NCI-H82 treated with DMSO at 0.1 percent for 48 hours (cell line): ENCODE measurements around the gene ZCCHC7.
"Not testable (repeated sequence)": the region's sequence is repeated elsewhere in the genome, so short reads cannot be mapped to it uniquely, and the experiment has no call there.

ENCODE experiments used
- DNase-seq: peaks from one replicate; lab custom pipeline; 2025; ENCODE audit not compliant: unreplicated experiment; lab: John Stamatoyannopoulos, UW

The ZCCHC7 gene

GRCh38 chr9:37395663-37396062 is 275.3 kb downstream of the ZCCHC7 start:
- no peak for DNase-seq

GRCh38 chr9:37397948-37398347 is 277.6 kb downstream of the ZCCHC7 start:
- not testable (repeated sequence) for DNase-seq

GRCh38 chr9:37398464-37399025 is 278.2 kb downstream of the ZCCHC7 start:
- DNase-seq = no peak

GRCh38 chr9:37399336-37399735 is 279.0 kb downstream of the ZCCHC7 start:
- DNase-seq = no peak

GRCh38 chr9:37404590-37404989 is 284.2 kb downstream of the ZCCHC7 start:
- no peak for DNase-seq

- no peak for DNase-seq
These were observed 285.0 kb downstream of the ZCCHC7 start for GRCh38 chr9:37405350-37405749.

GRCh38 chr9:37405764-37406380 is 285.5 kb downstream of the ZCCHC7 start:
- DNase-seq = no peak

- DNase-seq = no peak
These were observed 286.4 kb downstream of the ZCCHC7 start for GRCh38 chr9:37406603-37407401.

GRCh38 chr9:37407468-37407867 is 287.1 kb downstream of the ZCCHC7 start:
- no peak for DNase-seq
